IPS-NIHi11 (cell line): ENCODE results near the gene BAHD1.

Experiments used
- DNase-seq: peaks from one replicate; pipeline ENCODE4 v3.0.0; 2012; ENCODE audit warnings: mixed read lengths, low spot score

The BAHD1 gene

GRCh38 chr15:40498891-40499290 lies 58.1 kb downstream of the BAHD1 start:
- no peak for DNase-seq

- no peak for DNase-seq
Observed at GRCh38 chr15:40499931-40500330, 59.2 kb downstream of the BAHD1 start.

- no peak for DNase-seq
Observed at GRCh38 chr15:40500568-40501330, 60.0 kb downstream of the BAHD1 start.

GRCh38 chr15:40501487-40501886 lies 60.7 kb downstream of the BAHD1 start:
- peak; percentile 41 for DNase-seq

- peak; percentile 92 for DNase-seq
Observed at GRCh38 chr15:40506964-40507571, 66.3 kb downstream of the BAHD1 start.

- no peak for DNase-seq
Observed at GRCh38 chr15:40508216-40508615, 67.5 kb downstream of the BAHD1 start.

GRCh38 chr15:40510201-40510600 lies 69.4 kb downstream of the BAHD1 start:
- DNase-seq = no peak

- no peak for DNase-seq
Observed at GRCh38 chr15:40511093-40511471, 70.3 kb downstream of the BAHD1 start.

- DNase-seq = peak; percentile 94
Observed at GRCh38 chr15:40511472-40512133, 70.8 kb downstream of the BAHD1 start.

- no peak for DNase-seq
Observed at GRCh38 chr15:40512440-40512839, 71.7 kb downstream of the BAHD1 start.

GRCh38 chr15:40513609-40514008 lies 72.9 kb downstream of the BAHD1 start:
- no peak for DNase-seq

- no peak for DNase-seq
Observed at GRCh38 chr15:40516322-40516721, 75.6 kb downstream of the BAHD1 start.
